IPS-15b (cell line): ENCODE results near the gene OSTN.

Source experiments
- H3K27me3 ChIP-seq: one replicate; pipeline ENCODE4 v1.6.1; 2013; ENCODE audit warnings: low read length; ENCODE audit not compliant: control insufficient read depth, insufficient read depth
- H3K36me3 ChIP-seq: one replicate; pipeline ENCODE4 v1.6.1; 2013; ENCODE audit warnings: low read length; ENCODE audit not compliant: control insufficient read depth, insufficient read depth
- H3K4me1 ChIP-seq: one replicate; pipeline ENCODE4 v1.6.1; 2013; ENCODE audit warnings: mild to moderate bottlenecking, low read length; ENCODE audit not compliant: control insufficient read depth, insufficient read depth
- H3K4me3 ChIP-seq: one replicate; pipeline ENCODE4 v1.5.1; 2013; ENCODE audit warnings: low read depth, low read length
- H3K9ac ChIP-seq: one replicate; pipeline ENCODE4 v1.6.1; 2013; ENCODE audit warnings: low read depth, mild to moderate bottlenecking, low read length
- H3K9me3 ChIP-seq: one replicate; pipeline ENCODE4 v1.6.1; 2013; ENCODE audit warnings: mild to moderate bottlenecking, low read length; ENCODE audit not compliant: control insufficient read depth, insufficient read depth

Gene OSTN

GRCh38 chr3:191298846-191299245 lies 99.8 kb downstream of the OSTN start:
- H3K36me3 ChIP-seq = no peaks in the 10 kb centered on the region
- no peaks in the 10 kb centered on the region for H3K9me3 ChIP-seq

GRCh38 chr3:191300422-191300821 lies 101.4 kb downstream of the OSTN start:
- H3K4me1 ChIP-seq = peaks cover 11% of the 10 kb centered on the region
- no peaks in the 10 kb centered on the region for H3K36me3 ChIP-seq
- no peak overlapping the region for H3K9ac ChIP-seq
- H3K9me3 ChIP-seq = no peaks in the 10 kb centered on the region
- no peak overlapping the region for H3K4me3 ChIP-seq
- H3K27me3 ChIP-seq = no peaks in the 10 kb centered on the region

More at GRCh38 chr3:191298846-191299245, 99.8 kb downstream of the OSTN start:
- no peaks in the 10 kb centered on the region for H3K27me3 ChIP-seq
- peaks cover 11% of the 10 kb centered on the region for H3K4me1 ChIP-seq
- no peak overlapping the region for H3K4me3 ChIP-seq
- H3K9ac ChIP-seq = no peak overlapping the region

DNA sequence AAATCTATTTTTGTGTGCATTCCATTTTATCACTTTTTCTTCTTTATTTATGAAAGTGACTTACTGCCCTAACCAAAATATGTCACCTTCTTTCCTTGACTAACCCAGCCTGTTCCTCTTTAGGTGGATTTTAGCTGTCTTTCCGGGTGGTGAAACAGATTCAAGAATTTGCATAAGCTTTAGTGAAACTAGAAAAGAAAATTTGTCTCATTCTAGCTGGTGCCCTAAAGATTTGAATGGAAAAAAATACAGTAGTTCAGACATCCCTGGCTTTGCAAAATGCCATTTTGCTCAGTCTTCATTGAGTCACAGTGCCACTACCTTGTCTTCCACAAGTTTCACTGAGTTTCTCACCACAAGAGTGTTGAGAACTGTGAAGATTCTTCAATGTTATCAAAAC lies 102.0 kb downstream of the OSTN start:
- H3K36me3 ChIP-seq = no peaks in the 10 kb centered on the region
- H3K9me3 ChIP-seq = no peaks in the 10 kb centered on the region
- H3K27me3 ChIP-seq = no peaks in the 10 kb centered on the region
- H3K9ac ChIP-seq = no peak overlapping the region
- peaks cover 11% of the 10 kb centered on the region for H3K4me1 ChIP-seq
- H3K4me3 ChIP-seq = no peak overlapping the region

- Histone ChIP-seq H3K4me3 (no peak overlapping the region), H3K27me3 (no peaks in the 10 kb centered on the region)
Measured at GRCh38 chr3:191301782-191302411, 102.9 kb downstream of the OSTN start.

DNA sequence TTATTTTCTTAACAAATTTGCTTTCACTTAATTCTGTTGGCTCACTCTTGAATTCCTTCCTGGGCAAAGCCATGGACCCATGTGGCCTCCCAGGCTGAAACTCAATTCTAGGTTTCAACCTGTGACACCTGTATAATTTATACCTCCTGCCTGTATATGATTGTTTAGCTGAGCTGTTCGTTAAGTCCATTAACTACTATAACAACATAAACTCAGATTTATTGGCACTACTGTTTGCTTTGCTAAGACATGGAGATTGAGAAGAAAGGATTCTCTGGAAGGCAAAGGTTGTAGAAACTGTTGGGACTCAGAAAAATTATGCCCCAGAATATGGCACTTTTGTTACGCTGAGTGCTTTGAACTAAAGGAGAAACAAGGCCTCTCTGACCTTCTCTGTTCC lies 103.4 kb downstream of the OSTN start:
- Histone ChIP-seq H3K9ac (no peak overlapping the region), H3K4me3 (no peak overlapping the region), H3K9me3 (no peaks in the 10 kb centered on the region), H3K36me3 (no peaks in the 10 kb centered on the region), H3K4me1 (peaks cover 11% of the 10 kb centered on the region), H3K27me3 (no peaks in the 10 kb centered on the region)

More at GRCh38 chr3:191301782-191302411, 102.9 kb downstream of the OSTN start:
- no peak overlapping the region for H3K9ac ChIP-seq
- H3K36me3 ChIP-seq = no peaks in the 10 kb centered on the region
- peaks cover 11% of the 10 kb centered on the region for H3K4me1 ChIP-seq
- H3K9me3 ChIP-seq = no peaks in the 10 kb centered on the region

- Histone ChIP-seq H3K4me3 (no peak overlapping the region), H3K4me1 (peaks cover 11% of the 10 kb centered on the region), H3K27me3 (no peaks in the 10 kb centered on the region), H3K36me3 (no peaks in the 10 kb centered on the region), H3K9ac (no peak overlapping the region), H3K9me3 (no peaks in the 10 kb centered on the region)
Measured at GRCh38 chr3:191303596-191303995, 104.6 kb downstream of the OSTN start.

GRCh38 chr3:191306428-191306827 lies 107.4 kb downstream of the OSTN start:
- Histone ChIP-seq H3K4me3 (no peak overlapping the region), H3K27me3 (no peaks in the 10 kb centered on the region), H3K9me3 (no peaks in the 10 kb centered on the region), H3K36me3 (no peaks in the 10 kb centered on the region), H3K4me1 (peaks cover 11% of the 10 kb centered on the region), H3K9ac (no peak overlapping the region)

- no peaks in the 10 kb centered on the region for H3K27me3 ChIP-seq
- no peak overlapping the region for H3K9ac ChIP-seq
- no peak overlapping the region for H3K4me3 ChIP-seq
- peaks cover 4% of the 10 kb centered on the region for H3K4me1 ChIP-seq
- no peaks in the 10 kb centered on the region for H3K9me3 ChIP-seq
- H3K36me3 ChIP-seq = no peaks in the 10 kb centered on the region
Measured at GRCh38 chr3:191307341-191307740, 108.3 kb downstream of the OSTN start.

GRCh38 chr3:191313296-191313695 lies 114.3 kb downstream of the OSTN start:
- Histone ChIP-seq H3K9ac (no peak overlapping the region), H3K27me3 (no peaks in the 10 kb centered on the region), H3K36me3 (no peaks in the 10 kb centered on the region), H3K4me1 (no peaks in the 10 kb centered on the region), H3K4me3 (no peak overlapping the region), H3K9me3 (no peaks in the 10 kb centered on the region)

GRCh38 chr3:191314109-191314728 lies 115.2 kb downstream of the OSTN start:
- H3K9me3 ChIP-seq = no peaks in the 10 kb centered on the region
- no peaks in the 10 kb centered on the region for H3K36me3 ChIP-seq
- H3K9ac ChIP-seq = no peak overlapping the region
- no peaks in the 10 kb centered on the region for H3K27me3 ChIP-seq
- H3K4me1 ChIP-seq = no peaks in the 10 kb centered on the region
- no peak overlapping the region for H3K4me3 ChIP-seq
